Ovary (tissue), 3 donors: ENCODE measurements around the gene SULT1C2.

Source experiments
- CTCF ChIP-seq, 3 donors: fragments of 450-650 bp in 2 of 3; fragments of 200-600 bp in 1 of 3; IDR thresholded peaks; one replicate each; pipeline versions ENCODE4 v1.5.1 to v1.8.0; 2016 to 2022; ENCODE audit warnings: antibody characterized with exemption in 3 of 3, mild to moderate bottlenecking in 1 of 3
- EP300 ChIP-seq: sonication (generic); formaldehyde crosslinking; IDR thresholded peaks from one replicate; pipeline ENCODE4 v1.6.1; 2017; ENCODE audit warnings: antibody characterized with exemption
- POLR2A ChIP-seq: fragments of 450-650 bp; IDR thresholded peaks from one replicate; pipeline ENCODE4 v1.6.1; 2017; ENCODE audit warnings: antibody characterized with exemption, mild to moderate bottlenecking, moderate library complexity
- donor health status: DM: no; HTN: no; CAD: no.

- TF ChIP-seq CTCF (IDR thresholded peaks at IDR 0.05) (no peak), EP300 (no peak), POLR2A (no peak)
Measured at GRCh38 chr2:108297436-108298141, 8.9 kb downstream of the SULT1C2 start.
